OCI-LY7 (cell line): ENCODE data around the gene MPHOSPH6. TPM values are rescaled to one million over a fixed set of nuclear protein-coding genes. Genes with fewer than 3 reads are reported as not detected.

Experiments used
- BruUV-seq: library from RNA; stranded (reverse); fragments of 400-500 nt; replicated peaks from 2 replicates; lab custom pipeline; 2021; lab: Mats Ljungman, UMichigan
- CTCF ChIA-PET: fragments of 300-600 bp; sonication (Branson Sonifier 250); formaldehyde crosslinking; loops from one replicate; lab custom pipeline; 2022; ENCODE audit warnings: antibody characterized with exemption; ENCODE audit not compliant: unreplicated experiment; lab: Charles Lee
- POLR2A ChIA-PET: fragments of 300-600 bp; sonication (Branson Sonifier 250); formaldehyde crosslinking; loops from one replicate; lab custom pipeline; 2022; ENCODE audit warnings: antibody characterized with exemption; lab: Charles Lee
- DNase-seq: peaks from one replicate; pipeline ENCODE4 v3.0.0-alpha.2; 2015; ENCODE audit warnings: low spot score
- H2AFZ ChIP-seq: fragments of 200-600 bp; sonication (generic), shearing (Covaris generic); 2 replicates; pipeline ENCODE4 v1.6.1; 2014; ENCODE audit warnings: mild to moderate bottlenecking, antibody characterized with exemption, low read length, moderate library complexity
- H3K27ac ChIP-seq: fragments of 200-600 bp; sonication (generic); 2 replicates; pipeline ENCODE4 v1.5.1; 2014; ENCODE audit warnings: mixed run types, low read depth, mild to moderate bottlenecking, moderate library complexity, low read length, inconsistent platforms; ENCODE audit not compliant: poor library complexity, severe bottlenecking
- H3K36me3 ChIP-seq: fragments of 200-600 bp; sonication (generic); 2 replicates; pipeline ENCODE4 v1.6.1; 2014; ENCODE audit warnings: mild to moderate bottlenecking, antibody characterized with exemption, low read length, moderate library complexity, mixed read lengths; ENCODE audit not compliant: insufficient read depth
- H3K4me1 ChIP-seq: fragments of 200-600 bp; sonication (generic); 2 replicates; pipeline ENCODE4 v1.5.1; 2014; ENCODE audit warnings: mild to moderate bottlenecking, low read length; ENCODE audit not compliant: insufficient read depth, poor library complexity, severe bottlenecking
- H3K4me2 ChIP-seq: fragments of 200-600 bp; sonication (generic); 2 replicates; pipeline ENCODE4 v1.6.1; 2014; ENCODE audit warnings: mild to moderate bottlenecking, low read length
- H3K4me3 ChIP-seq: fragments of 200-600 bp; sonication (generic); 2 replicates; pipeline ENCODE4 v1.5.1; 2014; ENCODE audit warnings: mild to moderate bottlenecking, low read depth, low read length; ENCODE audit not compliant: poor library complexity, severe bottlenecking
- H3K79me2 ChIP-seq: fragments of 200-600 bp; sonication (generic); 2 replicates; pipeline ENCODE4 v1.6.1; 2016; ENCODE audit warnings: low read depth, mild to moderate bottlenecking, low read length, moderate library complexity, mixed read lengths; ENCODE audit not compliant: insufficient read depth
- H3K9me2 ChIP-seq: fragments of 200-600 bp; sonication (generic); 2 replicates; pipeline ENCODE4 v1.6.1; 2016; ENCODE audit warnings: mild to moderate bottlenecking, low read length, mixed read lengths; ENCODE audit not compliant: insufficient read depth
- H3K9me3 ChIP-seq: fragments of 200-600 bp; sonication (generic); 2 replicates; pipeline ENCODE4 v1.6.1; 2014; ENCODE audit warnings: mild to moderate bottlenecking, mixed run types, low read length, mixed read lengths
- H4K20me1 ChIP-seq: fragments of 200-600 bp; sonication (generic); 2 replicates; pipeline ENCODE4 v1.6.1; 2014; ENCODE audit warnings: mild to moderate bottlenecking, antibody characterized with exemption, low read length, moderate library complexity, mixed read lengths; ENCODE audit not compliant: insufficient read depth
- EZH2phosphoT487 ChIP-seq: fragments of 200-600 bp; sonication (generic); IDR thresholded peaks from 2 replicates; pipeline ENCODE4 v1.6.1; 2018; ENCODE audit warnings: low read depth, borderline replicate concordance, mild to moderate bottlenecking, mixed run types, antibody characterized with exemption, low read length, moderate library complexity, mixed read lengths
- intact Hi-C: fragments of 100-400 bp; cut with micrococcal nuclease; formaldehyde crosslinking; loops from one replicate; pipeline ENCODE4 v1.10.0; 2022; ENCODE audit not compliant: unreplicated experiment
- total RNA-seq, 2 experiments: library from RNA; depleted of rRNA in 1 of 2; stranded (reverse); fragments of >200 nt in 1 of 2; shearing (Covaris generic) in 1 of 2; gene quantifications; 2 replicates each; pipeline ENCODE4 v1.2.3, GENCODE V29; 2014 to 2022
- TF ChIP-seq, protein P1 (sequence below): fragments of 200-600 bp; sonication (generic); conservative IDR thresholded peaks from 2 replicates; pipeline ENCODE4 v1.5.1; 2014; ENCODE audit warnings: mild to moderate bottlenecking, antibody characterized with exemption, low read length, moderate library complexity, mixed read lengths

MPHOSPH6 gene
- total RNA-seq, 2 experiments from 2014 or later, result 21.2 to 42.5 TPM

DNA sequence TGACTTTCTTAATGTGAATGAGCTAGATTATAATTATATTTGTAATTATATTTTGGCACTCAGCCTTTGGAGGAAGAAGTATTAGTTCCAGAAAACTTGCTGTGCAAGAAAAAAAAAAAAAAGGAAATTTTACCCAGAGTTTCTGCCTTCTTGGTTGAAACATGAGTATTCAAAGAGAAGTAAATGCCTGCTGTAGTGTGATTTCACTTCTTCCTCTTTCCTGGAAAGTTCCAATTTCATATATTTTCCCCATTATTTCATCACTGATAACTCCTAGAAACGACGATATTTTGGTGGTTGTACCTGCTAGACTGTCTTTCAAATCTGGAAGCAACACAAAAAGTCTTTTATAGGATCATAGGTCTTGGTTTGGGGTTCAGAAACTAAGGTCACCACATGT is 20.4 kb upstream of the MPHOSPH6 start:
- Histone ChIP-seq H3K4me3 (no peak overlapping the region), H2AFZ (no peak overlapping the region), H3K27ac (no peak overlapping the region), H3K4me1 (no peaks in the 10 kb centered on the region), H3K79me2 (no peaks in the 10 kb centered on the region), H3K9me2 (no peaks in the 10 kb centered on the region), H3K4me2 (no peak overlapping the region), H3K9me3 (no peaks in the 10 kb centered on the region), H3K36me3 (no peaks in the 10 kb centered on the region), H4K20me1 (no peaks in the 10 kb centered on the region)
- POLR2A ChIA-PET, result interaction anchor here (0.9 kb wide), 1 partner anchor 10 kb away, joined by 3 read pairs; no protein-coding TSS in a partner anchor
- DNase-seq, result no peak
- intact Hi-C loops, result no loop called here
- no peak for TF ChIP-seq EZH2phosphoT487
- TF ChIP-seq, protein P1, sequence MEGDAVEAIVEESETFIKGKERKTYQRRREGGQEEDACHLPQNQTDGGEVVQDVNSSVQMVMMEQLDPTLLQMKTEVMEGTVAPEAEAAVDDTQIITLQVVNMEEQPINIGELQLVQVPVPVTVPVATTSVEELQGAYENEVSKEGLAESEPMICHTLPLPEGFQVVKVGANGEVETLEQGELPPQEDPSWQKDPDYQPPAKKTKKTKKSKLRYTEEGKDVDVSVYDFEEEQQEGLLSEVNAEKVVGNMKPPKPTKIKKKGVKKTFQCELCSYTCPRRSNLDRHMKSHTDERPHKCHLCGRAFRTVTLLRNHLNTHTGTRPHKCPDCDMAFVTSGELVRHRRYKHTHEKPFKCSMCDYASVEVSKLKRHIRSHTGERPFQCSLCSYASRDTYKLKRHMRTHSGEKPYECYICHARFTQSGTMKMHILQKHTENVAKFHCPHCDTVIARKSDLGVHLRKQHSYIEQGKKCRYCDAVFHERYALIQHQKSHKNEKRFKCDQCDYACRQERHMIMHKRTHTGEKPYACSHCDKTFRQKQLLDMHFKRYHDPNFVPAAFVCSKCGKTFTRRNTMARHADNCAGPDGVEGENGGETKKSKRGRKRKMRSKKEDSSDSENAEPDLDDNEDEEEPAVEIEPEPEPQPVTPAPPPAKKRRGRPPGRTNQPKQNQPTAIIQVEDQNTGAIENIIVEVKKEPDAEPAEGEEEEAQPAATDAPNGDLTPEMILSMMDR, result no peak
- CTCF ChIA-PET, result no interaction called here
- no TSS peak for BruUV-seq

GRCh38 chr16:82187829-82188228 is 17.8 kb upstream of the MPHOSPH6 start:
- no peaks in the 10 kb centered on the region for H4K20me1 ChIP-seq
- no peaks in the 10 kb centered on the region for H3K79me2 ChIP-seq
- ChIA-PET CTCF (no interaction called here), POLR2A (interaction anchor here (0.6 kb wide), 1 partner anchor 40 kb away, joined by 3 read pairs; no protein-coding TSS in a partner anchor)
- H3K4me1 ChIP-seq, result no peaks in the 10 kb centered on the region
- BruUV-seq, result no TSS peak
- no peak overlapping the region for H2AFZ ChIP-seq
- H3K4me3 ChIP-seq, result no peak overlapping the region
- no peaks in the 10 kb centered on the region for H3K9me3 ChIP-seq
- DNase-seq, result no peak
- H3K9me2 ChIP-seq, result no peaks in the 10 kb centered on the region
- H3K27ac ChIP-seq, result no peak overlapping the region
- H3K4me2 ChIP-seq, result no peak overlapping the region
- TF ChIP-seq, protein P1, result no peak
- no peak for TF ChIP-seq EZH2phosphoT487
- H3K36me3 ChIP-seq, result no peaks in the 10 kb centered on the region
- intact Hi-C loops, result no loop called here

DNA sequence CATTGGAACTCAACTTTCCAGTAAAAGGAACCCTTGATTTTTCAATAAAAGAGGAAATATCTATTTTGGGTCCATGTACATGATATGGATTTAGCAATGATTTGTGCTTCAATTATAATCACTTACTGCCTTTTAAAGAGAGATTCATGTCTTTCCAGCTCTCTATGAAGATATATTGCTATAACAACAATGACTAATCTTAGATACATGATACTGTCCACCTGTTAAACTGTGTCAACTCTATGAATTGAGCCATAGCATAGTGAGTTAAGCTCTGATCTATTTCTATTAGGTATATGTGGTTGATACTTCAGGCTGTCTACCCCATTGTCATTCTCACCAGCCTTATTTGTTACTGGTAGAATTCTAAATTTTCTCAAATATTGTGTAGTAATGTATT is 15.0 kb upstream of the MPHOSPH6 start:
- no peaks in the 10 kb centered on the region for H4K20me1 ChIP-seq
- H3K27ac ChIP-seq, result no peak overlapping the region
- TF ChIP-seq EZH2phosphoT487, result no peak
- TF ChIP-seq, protein P1, result no peak
- no peaks in the 10 kb centered on the region for H3K36me3 ChIP-seq
- ChIA-PET POLR2A (no interaction called here), CTCF (no interaction called here)
- no peak overlapping the region for H3K4me2 ChIP-seq
- no peak overlapping the region for H2AFZ ChIP-seq
- DNase-seq, result no peak
- H3K9me3 ChIP-seq, result no peaks in the 10 kb centered on the region
- no peaks in the 10 kb centered on the region for H3K4me1 ChIP-seq
- H3K79me2 ChIP-seq, result no peaks in the 10 kb centered on the region
- intact Hi-C loops, result no loop called here
- H3K9me2 ChIP-seq, result 0 out of 2 replicates have a peak, but pooled peaks cover 3% of the 10 kb centered on the region
- H3K4me3 ChIP-seq, result no peak overlapping the region
- BruUV-seq, result no TSS peak
